ENCODE results near the gene TRPC4. TPM values are rescaled to one million over a fixed set of nuclear protein-coding genes. Genes with fewer than 3 reads are reported as not detected.

The TRPC4 gene
- polyA plus RNA-seq, 1 donor from 2014 or later, result 8.8 TPM

DNA sequence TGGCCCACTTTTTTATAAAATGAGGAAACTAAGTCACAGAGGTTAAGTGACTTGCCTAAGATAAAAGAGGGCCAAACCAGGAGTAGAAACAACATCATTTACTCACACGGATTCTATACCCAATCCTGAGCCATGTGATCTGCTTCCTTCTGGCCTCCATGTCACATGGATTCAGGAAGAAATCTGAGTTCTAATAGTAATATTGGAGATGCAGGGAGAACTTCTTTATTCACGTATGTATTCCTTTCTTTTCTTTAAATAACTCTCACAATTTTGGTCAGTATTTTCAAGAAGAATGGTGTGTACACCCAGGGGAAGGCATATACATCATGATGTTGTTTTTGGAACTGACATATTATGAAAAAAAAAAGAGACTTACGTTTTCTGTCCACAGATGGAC is 272.8 kb downstream of the TRPC4 start:
- Histone ChIP-seq H3K79me2 (replicated peaks; ENCODE audit: insufficient read depth, low read length) (no peaks in the 10 kb centered on the region), H3F3A (ENCODE audit: insufficient read depth, low read length, poor library complexity, severe bottlenecking) (no peaks in the 10 kb centered on the region), H3K9me3 (ENCODE audit: low read length) (no peaks in the 10 kb centered on the region), H3K4me3 (ENCODE audit: low read length) (no peak overlapping the region), H3K9ac (ENCODE audit: low read length) (no peak overlapping the region), H3K4me2 (ENCODE audit: low read length) (no peak overlapping the region), H3K9me2 (ENCODE audit: insufficient read depth, low read length) (no peaks in the 10 kb centered on the region), H3K36me3 (ENCODE audit: insufficient read depth, low read length) (no peaks in the 10 kb centered on the region), H4K20me1 (ENCODE audit: insufficient read depth) (no peaks in the 10 kb centered on the region), H3K27ac (ENCODE audit: low read length) (no peak overlapping the region), H2AFZ (ENCODE audit: low read depth, low read length) (no peak overlapping the region), H3K27me3 (ENCODE audit: insufficient read depth, low read depth, low read length) (no peaks in the 10 kb centered on the region)
- TF ChIP-seq TAF1 (IDR thresholded peaks at IDR 0.05; ENCODE audit: low read depth), result no peak
- TF ChIP-seq SMC3 (conservative IDR thresholded peaks at IDR 0.05; ENCODE audit: poor library complexity), result no peak

DNA sequence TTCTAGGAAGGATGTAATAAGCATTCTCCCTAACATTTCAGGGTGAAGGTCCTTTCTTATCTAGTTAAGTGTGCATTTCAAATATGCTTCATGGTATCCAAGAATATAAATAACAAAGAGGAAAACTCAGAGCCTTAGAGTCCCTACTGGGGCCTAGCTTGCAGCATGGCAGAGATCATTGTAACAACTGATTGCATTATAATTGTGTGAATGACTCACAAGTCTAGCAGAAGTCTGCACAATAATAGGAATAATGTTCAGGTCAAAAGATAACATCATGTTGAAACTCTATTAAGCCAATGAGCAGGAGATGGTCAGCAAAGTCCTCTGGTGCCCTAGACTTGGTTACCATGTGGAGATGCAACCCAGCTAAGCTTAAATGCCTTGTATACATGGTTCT is 274.4 kb downstream of the TRPC4 start:
- Histone ChIP-seq H4K20me1 (ENCODE audit: insufficient read depth) (no peaks in the 10 kb centered on the region), H2AFZ (ENCODE audit: low read depth, low read length) (no peak overlapping the region), H3K79me2 (replicated peaks; ENCODE audit: insufficient read depth, low read length) (no peaks in the 10 kb centered on the region), H3K9ac (ENCODE audit: low read length) (no peak overlapping the region), H3K4me3 (ENCODE audit: low read length) (no peak overlapping the region), H3K27me3 (ENCODE audit: insufficient read depth, low read depth, low read length) (no peaks in the 10 kb centered on the region), H3K4me2 (ENCODE audit: low read length) (no peak overlapping the region), H3K9me2 (ENCODE audit: insufficient read depth, low read length) (no peaks in the 10 kb centered on the region), H3K36me3 (ENCODE audit: insufficient read depth, low read length) (no peaks in the 10 kb centered on the region), H3K27ac (ENCODE audit: low read length) (no peak overlapping the region), H3F3A (ENCODE audit: insufficient read depth, low read length, poor library complexity, severe bottlenecking) (no peaks in the 10 kb centered on the region), H3K9me3 (ENCODE audit: low read length) (no peaks in the 10 kb centered on the region)
- TF ChIP-seq RAD21 (conservative IDR thresholded peaks at IDR 0.05), result no peak
- no peak for TF ChIP-seq EZH2 (IDR thresholded peaks at IDR 0.05; ENCODE audit: borderline replicate concordance, insufficient read depth, low read length, poor library complexity, severe bottlenecking)
- TF ChIP-seq EP300 (conservative IDR thresholded peaks at IDR 0.05; ENCODE audit: poor library complexity, severe bottlenecking), result no peak
- no peak for TF ChIP-seq SMC3 (conservative IDR thresholded peaks at IDR 0.05; ENCODE audit: poor library complexity)
- no peak for TF ChIP-seq TAF1 (IDR thresholded peaks at IDR 0.05; ENCODE audit: low read depth)
- TF ChIP-seq POLR2AphosphoS5 (IDR thresholded peaks at IDR 0.05), result no peak
- no peak for TF ChIP-seq MXI1 (conservative IDR thresholded peaks at IDR 0.05; ENCODE audit: poor library complexity, severe bottlenecking)
- TF ChIP-seq, protein P1, sequence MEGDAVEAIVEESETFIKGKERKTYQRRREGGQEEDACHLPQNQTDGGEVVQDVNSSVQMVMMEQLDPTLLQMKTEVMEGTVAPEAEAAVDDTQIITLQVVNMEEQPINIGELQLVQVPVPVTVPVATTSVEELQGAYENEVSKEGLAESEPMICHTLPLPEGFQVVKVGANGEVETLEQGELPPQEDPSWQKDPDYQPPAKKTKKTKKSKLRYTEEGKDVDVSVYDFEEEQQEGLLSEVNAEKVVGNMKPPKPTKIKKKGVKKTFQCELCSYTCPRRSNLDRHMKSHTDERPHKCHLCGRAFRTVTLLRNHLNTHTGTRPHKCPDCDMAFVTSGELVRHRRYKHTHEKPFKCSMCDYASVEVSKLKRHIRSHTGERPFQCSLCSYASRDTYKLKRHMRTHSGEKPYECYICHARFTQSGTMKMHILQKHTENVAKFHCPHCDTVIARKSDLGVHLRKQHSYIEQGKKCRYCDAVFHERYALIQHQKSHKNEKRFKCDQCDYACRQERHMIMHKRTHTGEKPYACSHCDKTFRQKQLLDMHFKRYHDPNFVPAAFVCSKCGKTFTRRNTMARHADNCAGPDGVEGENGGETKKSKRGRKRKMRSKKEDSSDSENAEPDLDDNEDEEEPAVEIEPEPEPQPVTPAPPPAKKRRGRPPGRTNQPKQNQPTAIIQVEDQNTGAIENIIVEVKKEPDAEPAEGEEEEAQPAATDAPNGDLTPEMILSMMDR (IDR thresholded peaks at IDR 0.05; ENCODE audit: poor library complexity, severe bottlenecking), result no peak
- TF ChIP-seq, protein P2, sequence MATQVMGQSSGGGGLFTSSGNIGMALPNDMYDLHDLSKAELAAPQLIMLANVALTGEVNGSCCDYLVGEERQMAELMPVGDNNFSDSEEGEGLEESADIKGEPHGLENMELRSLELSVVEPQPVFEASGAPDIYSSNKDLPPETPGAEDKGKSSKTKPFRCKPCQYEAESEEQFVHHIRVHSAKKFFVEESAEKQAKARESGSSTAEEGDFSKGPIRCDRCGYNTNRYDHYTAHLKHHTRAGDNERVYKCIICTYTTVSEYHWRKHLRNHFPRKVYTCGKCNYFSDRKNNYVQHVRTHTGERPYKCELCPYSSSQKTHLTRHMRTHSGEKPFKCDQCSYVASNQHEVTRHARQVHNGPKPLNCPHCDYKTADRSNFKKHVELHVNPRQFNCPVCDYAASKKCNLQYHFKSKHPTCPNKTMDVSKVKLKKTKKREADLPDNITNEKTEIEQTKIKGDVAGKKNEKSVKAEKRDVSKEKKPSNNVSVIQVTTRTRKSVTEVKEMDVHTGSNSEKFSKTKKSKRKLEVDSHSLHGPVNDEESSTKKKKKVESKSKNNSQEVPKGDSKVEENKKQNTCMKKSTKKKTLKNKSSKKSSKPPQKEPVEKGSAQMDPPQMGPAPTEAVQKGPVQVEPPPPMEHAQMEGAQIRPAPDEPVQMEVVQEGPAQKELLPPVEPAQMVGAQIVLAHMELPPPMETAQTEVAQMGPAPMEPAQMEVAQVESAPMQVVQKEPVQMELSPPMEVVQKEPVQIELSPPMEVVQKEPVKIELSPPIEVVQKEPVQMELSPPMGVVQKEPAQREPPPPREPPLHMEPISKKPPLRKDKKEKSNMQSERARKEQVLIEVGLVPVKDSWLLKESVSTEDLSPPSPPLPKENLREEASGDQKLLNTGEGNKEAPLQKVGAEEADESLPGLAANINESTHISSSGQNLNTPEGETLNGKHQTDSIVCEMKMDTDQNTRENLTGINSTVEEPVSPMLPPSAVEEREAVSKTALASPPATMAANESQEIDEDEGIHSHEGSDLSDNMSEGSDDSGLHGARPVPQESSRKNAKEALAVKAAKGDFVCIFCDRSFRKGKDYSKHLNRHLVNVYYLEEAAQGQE (IDR thresholded peaks at IDR 0.05; ENCODE audit: borderline replicate concordance), result no peak

DNA sequence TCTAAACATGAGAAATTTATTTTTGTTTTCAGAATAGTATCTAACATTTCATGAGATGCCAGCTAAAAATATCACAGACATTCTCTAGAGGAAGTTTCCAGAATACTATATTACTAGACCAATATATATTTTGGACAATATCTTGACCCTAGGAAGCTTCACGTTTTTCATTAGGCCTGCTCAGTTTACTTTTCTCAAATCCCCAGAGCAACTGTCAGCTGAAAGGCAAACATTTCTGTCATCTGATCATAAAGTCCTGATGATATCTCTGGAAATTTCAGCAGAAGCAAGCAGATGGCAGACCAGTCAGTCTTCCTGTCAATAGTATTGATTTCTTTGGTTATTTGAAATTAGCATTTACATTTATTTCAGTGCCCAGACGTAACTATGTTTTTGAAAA is 275.0 kb downstream of the TRPC4 start:
- H2AFZ ChIP-seq (ENCODE audit: low read depth, low read length), result no peak overlapping the region
- no peaks in the 10 kb centered on the region for H3K9me2 ChIP-seq (ENCODE audit: insufficient read depth, low read length)
- H3F3A ChIP-seq (ENCODE audit: insufficient read depth, low read length, poor library complexity, severe bottlenecking), result no peaks in the 10 kb centered on the region
- no peaks in the 10 kb centered on the region for H3K27me3 ChIP-seq (ENCODE audit: insufficient read depth, low read depth, low read length)
- no peak overlapping the region for H3K9ac ChIP-seq (ENCODE audit: low read length)
- H3K4me3 ChIP-seq (ENCODE audit: low read length), result no peak overlapping the region
- H3K79me2 ChIP-seq (replicated peaks; ENCODE audit: insufficient read depth, low read length), result no peaks in the 10 kb centered on the region
- no peaks in the 10 kb centered on the region for H4K20me1 ChIP-seq (ENCODE audit: insufficient read depth)
- no peaks in the 10 kb centered on the region for H3K36me3 ChIP-seq (ENCODE audit: insufficient read depth, low read length)
- H3K27ac ChIP-seq (ENCODE audit: low read length), result no peak overlapping the region
- TF ChIP-seq, protein P1 (IDR thresholded peaks at IDR 0.05; ENCODE audit: poor library complexity, severe bottlenecking), result no peak
- TF ChIP-seq SMC3 (conservative IDR thresholded peaks at IDR 0.05; ENCODE audit: poor library complexity), result no peak
- TF ChIP-seq, protein P2 (IDR thresholded peaks at IDR 0.05; ENCODE audit: borderline replicate concordance), result no peak
- TF ChIP-seq EP300 (conservative IDR thresholded peaks at IDR 0.05; ENCODE audit: poor library complexity, severe bottlenecking), result no peak
- H3K4me2 ChIP-seq (ENCODE audit: low read length), result no peak overlapping the region
- H3K9me3 ChIP-seq (ENCODE audit: low read length), result no peaks in the 10 kb centered on the region
